Mucosa of descending colon (tissue), 3 donors: ENCODE results near the gene CDC20. TPM values are rescaled to one million over a fixed set of nuclear protein-coding genes. Genes with fewer than 3 reads are reported as not detected.
A peak's percentile ranks its signal among the peaks of the same experiment; 100 is the strongest.

ENCODE experiments used
- ATAC-seq: fragments of 200-7000 bp; cut with Tn5 transposase; one replicate; pipeline ENCODE4 v1.9.1; 2020; ENCODE audit warnings: mild to moderate bottlenecking, moderate library complexity
- DNase-seq, 3 donors: peaks; one replicate each; pipeline ENCODE4 v3.0.0-alpha.2; 2020
- H3K36me3 ChIP-seq: fragments of 200-600 bp; one replicate; pipeline ENCODE4 v1.8.0; 2021; ENCODE audit warnings: low read depth, mild to moderate bottlenecking
- H3K4me1 ChIP-seq: fragments of 200-600 bp; one replicate; pipeline ENCODE4 v1.8.0; 2021; ENCODE audit warnings: low read depth, mild to moderate bottlenecking
- H3K4me3 ChIP-seq: fragments of 200-600 bp; one replicate; pipeline ENCODE4 v1.8.0; 2021; ENCODE audit warnings: mild to moderate bottlenecking
- H3K9me3 ChIP-seq: fragments of 200-600 bp; one replicate; pipeline ENCODE4 v1.8.0; 2021; ENCODE audit warnings: mild to moderate bottlenecking
- CTCF ChIP-seq: fragments of 200-600 bp; IDR thresholded peaks from one replicate; pipeline ENCODE4 v1.8.0; 2022; ENCODE audit warnings: antibody characterized with exemption, mild to moderate bottlenecking
- intact Hi-C, 2 donors: fragments of 100-400 bp; cut with DNase I in 1 of 2; cut with micrococcal nuclease in 1 of 2; formaldehyde crosslinking; loops; one replicate each; pipeline versions ENCODE4 v1.11.0 to v1.11.1; 2022; cut with DNase I, micrococcal nuclease
- total RNA-seq, 3 donors: library from RNA; stranded (reverse); fragmentation: NEBNext Ultra II Directional in 2 of 3; extraction: Animal tissue kit (Norgen Biotek cat#: 25700) in 2 of 3; gene quantifications; one replicate each; pipeline versions ENCODE4 v1.2.1 to v1.2.4, GENCODE V29; 2021 to 2023
- donor health status: DM: no; HTN: no; CAD: no; lungs with moderate emphysema.
- donor health status: DM: no; HTN: no; CAD: no.
- donor health status: DM: no; HTN: yes; CAD: no.

CDC20 gene
- total RNA-seq, 3 donors from 2014 or later, result 5.8 to 44.0 (median 8.5) TPM

DNA sequence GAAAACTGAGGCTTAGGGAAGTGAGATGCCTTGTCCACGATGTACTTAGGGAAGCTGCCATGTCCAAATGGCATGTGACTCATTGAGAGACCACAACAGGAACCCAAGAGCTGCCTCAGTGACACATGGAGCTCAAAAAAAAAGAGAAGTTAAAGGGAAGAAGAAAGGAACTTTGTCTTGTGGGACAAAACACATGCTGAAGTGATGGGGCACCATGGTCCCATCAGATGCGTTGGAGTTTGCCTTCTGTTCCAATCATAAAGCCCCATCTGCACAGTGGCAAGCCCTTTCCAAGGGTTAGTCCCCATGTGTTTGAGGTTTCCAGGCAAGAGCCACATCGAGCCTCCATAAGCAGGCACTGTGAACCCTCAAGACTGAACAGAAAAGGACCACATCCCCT lies 22.8 kb downstream of the CDC20 start:
- peaks cover 19% of the 10 kb centered on the region for H3K36me3 ChIP-seq
- no peak overlapping the region for H3K4me3 ChIP-seq
- no peak for DNase-seq
- TF ChIP-seq CTCF, result no peak
- peak; percentile 16 for ATAC-seq
- H3K9me3 ChIP-seq, result no peaks in the 10 kb centered on the region
- intact Hi-C loops, result no loop called here
- no peaks in the 10 kb centered on the region for H3K4me1 ChIP-seq

DNA sequence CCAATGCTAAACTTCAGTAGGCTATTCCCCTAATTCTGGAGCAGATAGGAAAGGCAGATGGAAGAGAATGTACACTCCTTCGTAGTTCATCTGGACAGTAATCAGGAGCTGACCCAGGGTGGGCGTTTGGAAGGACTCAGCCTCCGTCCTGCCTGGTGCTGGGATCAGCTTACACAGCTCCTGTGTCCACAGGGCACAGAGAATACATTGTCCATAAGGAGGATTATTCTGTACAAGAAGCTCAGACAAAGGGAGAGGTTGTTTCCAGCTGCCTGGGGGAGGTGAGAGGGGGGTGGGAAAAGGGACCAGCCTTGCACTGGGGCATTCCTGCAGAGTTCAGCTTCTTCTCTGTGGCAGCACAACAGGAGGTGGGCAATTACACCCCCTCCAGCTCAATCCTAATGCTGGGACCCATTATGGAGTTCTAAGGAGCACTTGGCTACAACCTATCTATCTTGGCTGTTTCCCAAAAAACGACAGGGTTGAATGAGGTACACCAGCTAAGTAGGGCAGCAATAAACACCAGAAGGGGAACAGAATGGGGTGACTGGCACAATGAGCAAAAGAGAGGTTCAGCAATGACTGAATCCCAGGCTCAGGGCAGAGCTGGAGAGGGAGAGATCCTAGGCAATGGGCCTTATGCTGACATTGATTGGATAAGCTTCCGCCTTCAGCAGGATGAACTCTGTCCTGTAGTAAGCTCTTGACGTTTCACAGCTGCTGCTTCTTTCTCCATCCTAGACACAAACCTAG lies 23.4 kb downstream of the CDC20 start:
- peaks cover 23% of the 10 kb centered on the region for H3K36me3 ChIP-seq
- DNase-seq, result no peak
- H3K4me1 ChIP-seq, result no peaks in the 10 kb centered on the region
- intact Hi-C loops, result no loop called here
- peak; percentile 30 for ATAC-seq
- TF ChIP-seq CTCF, result no peak
- H3K9me3 ChIP-seq, result no peaks in the 10 kb centered on the region
- H3K4me3 ChIP-seq, result no peak overlapping the region

- ATAC-seq, result no peak
- peaks cover 23% of the 10 kb centered on the region for H3K36me3 ChIP-seq
- no peak for TF ChIP-seq CTCF
- H3K9me3 ChIP-seq, result no peaks in the 10 kb centered on the region
- no peak overlapping the region for H3K4me3 ChIP-seq
- intact Hi-C loops, result no loop called here
- DNase-seq, result no peak
- H3K4me1 ChIP-seq, result no peaks in the 10 kb centered on the region
Observed at GRCh38 chr1:43383449-43383848, 24.7 kb downstream of the CDC20 start.

DNA sequence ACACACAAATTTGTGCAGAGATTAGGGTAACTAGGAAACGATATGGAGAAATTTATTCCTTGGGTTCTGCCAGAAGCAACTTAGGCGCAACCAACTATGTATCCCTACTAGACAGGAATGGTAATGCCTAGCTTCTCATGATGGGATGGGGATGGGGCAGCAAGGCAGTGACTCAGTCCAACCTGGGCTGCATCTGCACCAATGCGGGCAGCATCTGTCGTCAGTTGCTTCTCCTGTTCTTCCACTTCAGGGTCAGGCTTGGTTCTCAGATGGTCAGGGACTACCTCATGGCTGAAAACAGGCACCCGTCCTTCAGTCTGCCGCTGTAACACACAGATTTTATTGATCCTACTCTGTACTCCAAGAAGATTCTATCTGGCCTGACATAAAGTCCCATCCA lies 27.9 kb downstream of the CDC20 start:
- DNase-seq (no peak), ATAC-seq (no peak)
- H3K9me3 ChIP-seq, result no peaks in the 10 kb centered on the region
- intact Hi-C loops, result no loop called here
- no peak overlapping the region for H3K4me3 ChIP-seq
- peaks cover 26% of the 10 kb centered on the region for H3K36me3 ChIP-seq
- no peak for TF ChIP-seq CTCF
- H3K4me1 ChIP-seq, result peaks cover 7% of the 10 kb centered on the region

GRCh38 chr1:43387976-43388599 lies 29.3 kb downstream of the CDC20 start:
- H3K36me3 ChIP-seq, result peaks cover 26% of the 10 kb centered on the region
- no peaks in the 10 kb centered on the region for H3K9me3 ChIP-seq
- H3K4me3 ChIP-seq, result no peak overlapping the region
- ATAC-seq (no peak), DNase-seq (no peak)
- intact Hi-C loops, result no loop called here
- peaks cover 7% of the 10 kb centered on the region for H3K4me1 ChIP-seq
- TF ChIP-seq CTCF, result no peak
